HG03139 (cell line): ENCODE data around the gene MAGEF1.

Source experiments
- ATAC-seq: cut with Tn5 transposase; IDR thresholded peaks from one replicate; pipeline ENCODE4 v1.9.1; 2021; ENCODE audit not compliant: unreplicated experiment

The MAGEF1 gene

DNA sequence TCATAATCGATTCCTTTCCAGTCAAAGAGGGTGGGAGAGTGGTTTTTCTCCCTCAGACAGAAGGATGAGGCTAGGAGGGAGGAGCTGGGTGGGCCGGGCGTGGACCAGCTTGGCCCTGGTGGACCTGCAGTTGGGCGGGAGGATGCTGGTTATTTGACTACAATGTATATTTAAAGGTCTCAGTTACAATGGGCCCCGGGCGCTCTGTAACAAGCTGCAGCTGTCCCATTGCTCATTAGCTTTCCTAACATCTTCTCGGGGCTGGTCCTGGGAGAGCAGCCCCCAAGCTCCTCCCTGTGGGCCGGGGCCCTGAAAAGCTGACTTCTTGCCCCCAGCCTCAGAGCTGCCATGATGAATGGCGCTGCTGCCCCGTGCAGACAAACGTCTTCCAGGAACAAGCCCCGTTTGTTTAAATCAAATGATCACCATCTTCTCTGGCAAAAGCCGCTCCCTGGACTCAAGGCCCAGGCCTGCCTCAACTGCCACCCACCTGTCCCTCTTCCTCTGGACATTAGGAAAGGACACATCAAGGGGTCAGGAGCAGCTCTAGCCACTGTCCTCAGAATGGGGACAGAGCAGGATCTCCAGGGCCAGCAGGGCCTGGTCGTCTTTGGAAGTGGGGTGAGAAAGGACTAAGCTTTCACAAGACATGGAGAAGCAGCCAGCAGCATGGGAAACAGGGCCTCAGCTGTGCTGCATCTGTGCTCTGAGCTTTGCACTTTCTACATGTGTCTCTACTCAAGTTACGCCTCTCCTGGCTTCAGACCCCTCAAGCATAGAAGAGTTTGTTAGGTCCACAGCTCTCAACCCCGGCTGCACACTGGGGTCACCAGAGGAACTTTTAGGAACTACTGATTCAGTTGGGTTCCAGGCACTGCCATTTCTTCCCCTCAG, 38.6 kb downstream of the MAGEF1 start:
- no peak for ATAC-seq

- no peak for ATAC-seq
These were observed 39.5 kb downstream of the MAGEF1 start for GRCh38 chr3:184672335-184672734.

DNA sequence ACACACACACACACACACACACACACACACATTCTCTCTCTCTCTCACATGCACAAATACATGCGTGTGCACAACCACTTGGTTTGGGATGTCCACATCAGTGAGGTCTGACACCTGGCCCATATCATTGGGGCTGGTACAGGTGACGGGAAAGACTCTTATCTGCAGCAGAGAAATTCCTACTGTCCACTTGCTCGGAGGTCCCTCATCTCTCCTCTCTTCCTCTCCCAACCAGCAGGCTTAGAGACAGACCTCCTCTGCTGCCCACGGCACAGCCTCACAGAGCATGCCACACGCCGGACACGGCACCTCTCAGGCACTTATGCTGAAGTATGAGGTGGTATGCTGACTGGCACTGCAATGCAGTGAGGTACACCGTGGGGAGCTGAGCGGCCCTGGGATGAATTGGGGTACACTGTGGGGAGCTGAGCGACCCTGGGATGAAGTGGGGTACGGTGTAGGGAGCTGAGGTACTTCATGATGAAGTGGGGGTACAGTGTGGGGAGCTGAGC, 41.7 kb downstream of the MAGEF1 start:
- no peak for ATAC-seq

DNA sequence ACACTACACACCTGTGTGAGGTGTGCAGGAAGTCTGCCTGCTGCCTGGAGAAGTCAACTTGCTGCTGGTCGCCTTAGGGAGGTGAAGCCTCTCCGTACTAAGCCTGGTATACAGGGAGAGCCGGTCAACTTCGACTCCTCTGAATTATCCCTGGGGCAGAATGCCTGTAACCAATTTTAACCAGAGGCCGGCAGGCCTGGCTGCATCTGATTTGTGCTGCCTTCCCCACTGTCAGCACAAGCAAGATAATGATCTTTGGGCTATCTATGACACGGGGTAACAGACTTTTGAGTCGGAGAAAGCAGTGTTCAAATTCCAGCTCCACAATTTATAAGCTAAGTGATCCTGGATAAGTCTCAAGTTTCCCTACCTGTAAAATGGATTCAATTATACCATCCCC, 42.3 kb downstream of the MAGEF1 start:
- no peak for ATAC-seq

DNA sequence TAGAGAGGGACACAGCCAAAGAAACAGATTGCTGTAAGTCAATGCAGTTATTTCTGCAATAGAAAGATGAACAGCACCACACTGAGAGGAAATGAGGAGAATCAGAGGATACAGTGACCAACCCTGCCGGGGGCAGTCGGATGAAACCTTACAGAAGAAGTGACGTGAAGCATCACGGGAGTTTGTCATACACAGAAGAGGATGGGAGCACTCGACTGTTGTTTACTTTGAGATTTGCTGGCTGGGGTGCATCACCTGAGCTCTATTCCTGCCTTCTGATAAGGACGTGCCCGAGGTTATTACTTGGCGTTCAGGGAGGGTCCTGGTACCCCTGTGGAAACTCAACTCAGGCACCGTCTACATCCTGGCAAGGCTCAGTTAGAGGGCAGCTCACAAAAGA, 45.4 kb downstream of the MAGEF1 start:
- no peak for ATAC-seq

DNA sequence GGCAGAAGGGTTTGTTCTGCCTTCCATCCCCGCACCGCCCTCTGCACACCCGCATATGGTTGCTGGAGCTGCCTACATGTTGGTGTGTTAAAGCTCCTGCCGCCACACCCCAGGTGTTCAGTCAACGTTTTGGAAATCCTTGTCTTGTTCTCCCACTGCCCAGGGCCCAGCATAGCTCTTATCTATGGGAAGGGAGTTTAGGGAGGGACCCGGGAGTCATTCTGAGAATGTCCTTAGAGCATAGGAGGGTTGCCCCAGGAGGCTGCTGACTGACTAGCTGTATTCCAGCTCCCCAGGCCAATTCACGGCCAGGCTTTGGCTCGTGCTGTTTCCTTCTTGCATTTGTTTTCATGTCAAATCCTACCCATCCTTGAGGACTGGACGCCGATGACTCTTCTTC, 46.8 kb downstream of the MAGEF1 start:
- no peak for ATAC-seq

- ATAC-seq: no peak
These were observed 48.1 kb downstream of the MAGEF1 start for GRCh38 chr3:184663756-184664155.

- no peak for ATAC-seq
These were observed 48.5 kb downstream of the MAGEF1 start for GRCh38 chr3:184663356-184663755.

DNA sequence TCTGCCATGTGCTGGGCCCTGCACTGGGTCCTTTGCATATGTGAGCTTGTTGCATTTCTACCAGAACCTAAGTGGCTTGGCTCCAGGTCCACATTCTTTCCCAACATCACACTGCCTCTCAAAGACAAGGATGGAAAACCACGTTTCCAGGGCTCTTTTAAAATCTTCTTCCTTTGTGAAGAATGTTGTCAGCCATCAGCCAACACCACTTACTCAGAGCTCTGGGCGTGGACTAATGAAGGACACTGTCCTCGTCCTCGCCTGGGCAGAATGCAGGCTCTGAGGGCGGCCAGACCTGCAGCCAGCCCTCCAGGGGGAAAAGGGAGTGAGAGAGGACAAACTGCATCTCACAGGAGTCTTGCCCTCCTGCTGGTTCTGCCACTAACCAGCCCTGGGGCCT, 49.7 kb downstream of the MAGEF1 start:
- ATAC-seq: no peak

GRCh38 chr3:184660931-184661330, 50.9 kb downstream of the MAGEF1 start:
- ATAC-seq: no peak
